Measurements from ENCODE around the gene KCNS3.

The KCNS3 gene, protein sequence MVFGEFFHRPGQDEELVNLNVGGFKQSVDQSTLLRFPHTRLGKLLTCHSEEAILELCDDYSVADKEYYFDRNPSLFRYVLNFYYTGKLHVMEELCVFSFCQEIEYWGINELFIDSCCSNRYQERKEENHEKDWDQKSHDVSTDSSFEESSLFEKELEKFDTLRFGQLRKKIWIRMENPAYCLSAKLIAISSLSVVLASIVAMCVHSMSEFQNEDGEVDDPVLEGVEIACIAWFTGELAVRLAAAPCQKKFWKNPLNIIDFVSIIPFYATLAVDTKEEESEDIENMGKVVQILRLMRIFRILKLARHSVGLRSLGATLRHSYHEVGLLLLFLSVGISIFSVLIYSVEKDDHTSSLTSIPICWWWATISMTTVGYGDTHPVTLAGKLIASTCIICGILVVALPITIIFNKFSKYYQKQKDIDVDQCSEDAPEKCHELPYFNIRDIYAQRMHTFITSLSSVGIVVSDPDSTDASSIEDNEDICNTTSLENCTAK

DNA sequence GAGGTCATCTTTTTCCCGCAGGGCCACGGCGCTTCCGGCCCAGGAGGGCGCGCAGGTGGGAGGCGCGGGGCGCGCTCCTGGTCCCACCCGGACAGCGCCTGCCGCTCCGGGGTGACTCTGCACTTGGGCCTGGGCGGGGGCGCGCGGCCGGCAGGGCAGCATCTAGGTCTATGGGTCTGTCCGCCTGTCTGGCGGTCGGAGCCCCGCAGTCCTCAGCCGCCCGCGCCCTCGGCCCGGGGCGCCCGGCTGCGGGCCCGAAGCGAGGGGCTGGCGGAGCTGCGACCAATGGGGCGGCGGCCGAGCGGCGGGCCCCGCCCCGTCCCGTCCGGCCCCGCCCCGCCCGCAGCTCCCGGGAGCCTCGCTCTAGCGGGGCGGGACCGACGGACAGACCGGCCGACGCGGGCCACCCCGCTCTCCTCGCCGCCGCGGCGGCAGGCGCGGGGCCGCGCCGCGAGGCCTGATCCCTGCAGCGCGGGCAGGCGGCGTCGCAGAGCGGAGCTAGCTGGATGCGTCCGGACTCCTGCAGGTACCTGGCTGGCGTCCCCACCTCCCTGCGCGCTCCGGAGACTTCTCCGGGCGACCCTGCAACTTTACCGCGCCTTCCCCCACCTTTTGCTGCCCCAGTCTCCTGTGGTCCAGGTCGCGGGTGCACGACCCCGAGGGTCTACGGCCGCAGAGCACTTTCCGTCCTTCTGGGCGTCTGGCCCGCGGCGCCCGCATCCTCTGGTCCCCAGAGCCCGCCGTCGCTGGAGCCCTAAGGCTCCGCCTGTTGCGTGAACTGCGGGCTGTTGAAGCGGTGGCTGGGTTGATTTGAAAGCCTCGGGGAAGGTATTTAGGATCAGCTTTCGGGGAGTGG, at the start of gene KCNS3:
KCNS3 (plus strand) TSS at position 387 of the 856 bp plus-strand sequence. CDS start 52,342 bp downstream, outside the sequence.
- no peak for DNase-seq

DNA sequence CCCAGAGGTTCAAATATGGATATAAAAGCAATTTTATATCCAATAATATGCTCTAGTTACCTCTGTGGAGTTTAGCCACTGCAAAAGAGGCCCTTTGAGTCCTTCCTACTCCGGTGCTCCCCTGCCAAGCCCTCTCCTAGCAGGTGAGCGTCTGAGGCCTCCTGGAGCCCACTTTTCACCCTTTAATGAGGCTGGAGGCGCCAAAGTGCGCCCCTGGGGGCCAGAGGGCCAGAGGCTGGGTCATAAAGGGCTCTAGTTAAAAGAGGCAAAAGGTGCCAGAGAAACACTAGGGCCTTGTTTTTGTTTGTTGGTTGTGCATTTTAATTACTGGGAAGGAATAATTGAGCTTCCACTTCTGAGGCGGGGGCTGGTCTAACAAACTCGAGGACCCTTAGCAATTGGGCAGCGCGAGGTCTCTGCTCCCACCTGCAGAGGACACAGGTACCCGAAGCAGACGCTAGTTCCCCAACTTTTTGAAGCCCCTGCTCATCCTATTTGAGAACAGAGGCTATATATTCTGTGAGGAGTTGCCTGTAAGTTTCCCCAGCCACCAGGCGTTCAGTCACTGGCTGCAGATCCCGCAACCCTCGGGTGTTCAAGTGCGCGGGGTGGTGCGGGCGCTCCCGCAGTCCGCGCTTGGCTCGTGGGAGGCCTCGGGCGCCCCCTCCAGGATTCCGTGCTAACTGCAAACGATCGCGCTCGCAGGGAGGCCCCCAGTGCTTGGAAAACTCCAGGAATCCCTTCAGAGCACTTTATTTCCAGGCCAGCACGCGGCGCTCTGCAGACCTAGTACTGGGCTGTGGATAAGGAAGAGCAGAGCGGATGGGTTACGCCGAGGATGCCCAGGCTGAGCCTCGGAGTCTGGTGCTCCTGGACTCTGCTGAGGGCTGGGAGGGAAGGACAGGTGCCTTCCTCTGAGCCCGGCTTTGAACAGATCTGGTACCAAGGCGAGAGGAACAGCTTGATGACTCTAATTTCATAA, 48.1 kb upstream of the KCNS3 start:
- no peak for DNase-seq

DNA sequence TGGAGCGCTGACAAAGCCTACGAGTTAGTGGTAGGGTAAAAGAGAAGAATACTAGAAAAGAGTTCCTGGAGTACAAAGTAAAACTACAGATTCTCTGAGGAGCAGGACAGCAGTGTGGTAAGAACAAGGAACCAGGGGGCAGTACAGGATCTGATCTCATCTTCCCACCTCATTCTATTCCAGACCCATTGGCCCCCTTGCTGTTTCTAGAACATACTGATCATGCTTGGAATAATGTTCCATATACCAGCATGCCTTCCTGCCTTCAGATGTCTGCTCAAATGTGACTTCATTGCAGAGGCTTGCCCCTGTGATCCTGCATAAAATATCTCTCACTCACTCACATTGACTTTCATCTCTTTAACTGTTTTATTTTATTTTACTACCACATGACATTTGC, 43.0 kb upstream of the KCNS3 start:
- no peak for DNase-seq

DNA sequence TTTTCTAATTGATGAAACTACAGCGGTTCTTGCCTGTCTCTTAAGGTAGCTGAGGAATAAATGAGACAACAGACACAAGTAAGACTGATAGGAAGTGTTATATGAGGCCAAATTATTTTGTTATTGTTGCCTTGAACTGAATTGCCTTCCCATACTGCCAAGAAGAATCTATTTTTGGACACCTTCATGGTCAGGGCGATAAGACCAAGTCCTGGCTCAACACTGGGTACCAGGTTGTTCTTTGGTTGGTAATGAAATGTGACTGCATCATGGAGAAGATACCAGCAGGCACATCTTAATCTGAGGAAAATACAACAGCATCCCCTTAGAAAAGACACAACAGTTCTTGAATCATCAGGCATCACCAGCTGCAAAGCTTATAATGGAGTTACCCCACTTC, 38.5 kb upstream of the KCNS3 start:
- DNase-seq: no peak

DNA sequence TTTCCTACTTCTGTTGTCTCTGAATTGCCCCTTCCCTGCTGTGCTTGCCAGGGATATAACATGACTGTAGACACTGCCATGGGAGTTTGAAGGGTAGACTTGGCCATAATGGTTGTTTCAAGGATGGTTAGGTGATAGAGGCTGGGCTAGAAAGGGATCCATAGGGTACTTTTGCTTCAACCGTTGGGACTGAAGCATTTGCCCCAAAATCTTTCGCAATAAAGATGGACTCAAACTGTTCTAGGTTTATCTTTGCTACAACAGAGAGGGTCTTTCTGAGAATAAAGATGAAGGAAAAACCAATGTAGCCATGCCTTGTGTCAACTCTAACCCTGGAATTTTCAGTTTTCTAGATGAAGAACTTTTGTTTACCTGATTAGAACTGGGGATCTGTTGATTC, 35.0 kb upstream of the KCNS3 start:
- DNase-seq: no peak

DNA sequence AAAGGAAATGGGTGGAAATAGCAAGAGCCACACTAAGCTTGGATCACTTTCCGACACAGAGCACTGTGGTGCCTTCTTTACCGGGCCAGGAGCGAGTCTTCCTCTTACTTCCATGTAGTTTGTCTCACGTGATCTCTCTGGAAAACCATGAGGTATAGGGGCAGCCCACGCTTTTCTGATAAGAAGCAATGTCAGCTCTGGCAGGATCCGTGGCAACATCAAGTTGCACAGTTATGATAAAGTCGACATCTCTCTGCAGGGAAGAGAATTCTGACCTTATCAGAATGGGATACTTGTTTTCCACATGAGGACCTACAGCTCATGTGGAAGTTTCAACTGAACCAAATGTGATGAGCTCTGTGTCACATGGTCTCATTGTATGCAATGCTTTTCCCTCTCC, 32.7 kb upstream of the KCNS3 start:
- DNase-seq: no peak

DNA sequence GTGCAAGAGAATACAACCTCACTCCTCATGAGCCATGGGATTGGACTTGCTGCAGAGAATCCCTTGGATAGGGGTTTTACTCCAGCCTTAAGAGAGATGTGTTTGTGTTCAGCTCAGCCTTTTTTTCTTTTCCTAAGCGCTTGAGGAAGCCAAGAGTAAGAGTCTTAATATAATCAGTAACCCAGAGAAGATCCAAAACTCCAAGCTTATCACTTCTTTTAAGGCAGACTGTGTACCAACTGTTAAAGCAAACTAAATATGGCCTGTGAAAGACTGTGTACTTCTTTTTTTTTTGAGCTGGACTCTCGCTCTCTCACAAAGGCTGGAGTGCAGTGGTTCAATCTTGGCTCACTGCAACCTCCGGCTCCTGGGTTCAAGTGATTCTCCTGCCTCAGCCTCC, 31.8 kb upstream of the KCNS3 start:
- DNase-seq: no peak

DNA sequence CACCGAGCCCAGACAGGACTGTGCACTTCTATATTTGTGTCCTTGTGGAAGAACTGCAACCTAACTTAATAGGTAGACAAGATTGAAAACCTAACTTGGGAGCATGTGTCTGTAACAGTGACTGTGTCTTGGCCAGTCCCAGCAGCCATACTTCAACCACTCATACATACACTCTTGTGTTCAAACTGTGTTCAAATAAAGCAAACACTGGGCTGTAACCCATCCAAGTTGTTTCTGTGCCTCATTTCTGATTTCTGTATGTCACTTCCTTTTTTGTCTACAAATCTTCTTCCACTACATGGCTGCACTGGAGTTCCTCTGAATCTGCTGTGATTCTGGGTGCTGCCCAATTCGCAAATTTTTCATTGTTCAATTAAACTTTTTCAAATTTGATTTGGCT, 31.2 kb upstream of the KCNS3 start:
- DNase-seq: no peak

DNA sequence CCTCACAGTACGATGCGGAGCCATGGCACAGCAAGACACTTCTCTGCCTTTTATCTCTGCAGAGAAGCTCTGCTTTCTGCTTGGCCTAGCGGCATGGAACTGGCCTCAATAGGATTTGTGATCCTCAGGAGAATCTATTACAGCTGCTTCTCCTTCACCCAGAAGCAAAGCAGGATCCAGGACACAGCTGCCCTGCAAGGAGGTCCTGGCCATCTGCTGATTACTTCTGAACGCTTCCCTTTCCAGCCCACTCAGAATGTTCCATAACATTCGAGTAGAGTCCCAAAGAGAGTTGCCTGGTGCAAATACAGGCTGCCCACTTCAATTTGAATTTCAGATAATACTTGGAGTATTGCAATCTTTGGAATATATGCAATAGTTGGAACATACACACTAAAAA, 29.2 kb upstream of the KCNS3 start:
- no peak for DNase-seq

DNA sequence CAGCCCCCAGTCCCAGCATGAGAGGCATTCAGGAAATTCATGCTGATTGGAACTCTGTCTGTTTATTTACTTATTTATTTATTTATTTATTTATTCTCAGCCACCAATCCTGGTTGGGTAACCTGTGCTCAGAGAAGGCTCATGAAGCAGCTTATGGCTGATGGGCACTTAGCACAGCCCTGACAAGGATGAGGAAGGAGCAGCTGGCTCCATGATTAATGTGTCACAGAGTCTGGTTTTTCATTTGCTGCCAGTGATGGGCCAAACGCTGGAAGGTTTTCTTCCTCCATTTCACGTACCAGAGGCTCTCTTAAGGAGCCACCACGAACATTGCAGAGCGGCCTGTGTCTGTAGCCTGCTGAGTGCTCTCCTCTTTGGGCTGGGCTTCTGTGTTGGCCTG, 28.3 kb upstream of the KCNS3 start:
- DNase-seq: no peak

DNA sequence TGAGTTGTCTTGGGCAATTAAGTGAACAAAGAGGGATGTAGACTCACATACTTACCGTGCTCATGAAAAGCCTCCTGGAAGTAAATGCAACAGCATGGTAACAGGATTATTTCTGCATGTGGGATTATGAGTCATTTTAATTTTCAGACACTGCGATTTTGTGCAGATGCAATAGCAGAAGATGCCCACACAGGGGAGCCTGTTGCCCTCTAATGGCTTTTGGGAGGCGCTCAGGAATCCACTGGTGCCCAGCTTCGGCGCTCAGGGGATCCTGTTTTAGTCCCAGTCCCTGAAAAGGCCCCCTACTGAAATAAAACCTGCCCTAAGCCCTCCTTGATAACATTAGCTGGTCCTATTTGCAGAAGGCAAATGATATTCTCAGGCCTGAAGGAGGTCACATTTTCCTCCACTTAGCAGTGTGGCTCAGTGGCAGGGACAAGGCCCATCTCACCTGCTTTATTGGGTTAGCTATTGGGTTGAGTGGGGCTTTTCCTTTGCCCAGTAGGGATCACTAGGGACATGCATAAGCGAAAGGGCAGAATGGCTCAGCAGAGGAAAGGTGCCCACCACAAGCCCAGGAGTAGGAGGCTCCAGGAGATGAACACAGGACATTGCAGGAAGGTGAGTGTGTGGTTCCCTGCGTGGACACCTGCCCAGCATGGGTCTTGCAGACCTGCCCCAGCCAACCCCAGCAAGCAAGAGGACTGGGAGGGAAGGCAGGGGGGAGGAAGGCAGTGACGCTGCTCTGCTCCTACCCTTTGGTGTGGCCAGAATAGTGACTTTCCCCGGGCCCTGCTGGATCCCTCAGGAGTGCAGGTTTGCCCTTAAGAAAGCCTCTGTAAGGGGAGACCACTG, 26.5 kb upstream of the KCNS3 start:
- no peak for DNase-seq

DNA sequence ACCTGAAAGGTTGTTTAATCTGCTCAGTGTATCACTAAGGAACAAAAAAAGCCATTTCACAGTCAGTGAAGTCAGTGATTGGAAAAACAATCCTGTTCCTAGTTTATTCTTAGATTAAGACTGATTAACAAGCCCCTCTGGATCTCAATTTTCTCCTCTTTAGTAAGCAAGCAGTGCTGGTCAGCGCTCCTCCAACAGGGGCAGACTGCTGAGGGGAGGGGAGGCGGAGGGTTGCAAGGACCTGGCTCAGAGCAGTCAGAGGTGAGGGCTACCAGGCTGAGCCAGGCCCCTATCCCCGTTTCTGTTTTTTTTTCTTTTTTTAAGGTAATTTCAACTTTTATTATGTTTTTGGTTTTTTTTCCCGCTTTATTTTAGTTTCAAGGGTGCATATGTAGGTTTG, 24.7 kb upstream of the KCNS3 start:
- no peak for DNase-seq

DNA sequence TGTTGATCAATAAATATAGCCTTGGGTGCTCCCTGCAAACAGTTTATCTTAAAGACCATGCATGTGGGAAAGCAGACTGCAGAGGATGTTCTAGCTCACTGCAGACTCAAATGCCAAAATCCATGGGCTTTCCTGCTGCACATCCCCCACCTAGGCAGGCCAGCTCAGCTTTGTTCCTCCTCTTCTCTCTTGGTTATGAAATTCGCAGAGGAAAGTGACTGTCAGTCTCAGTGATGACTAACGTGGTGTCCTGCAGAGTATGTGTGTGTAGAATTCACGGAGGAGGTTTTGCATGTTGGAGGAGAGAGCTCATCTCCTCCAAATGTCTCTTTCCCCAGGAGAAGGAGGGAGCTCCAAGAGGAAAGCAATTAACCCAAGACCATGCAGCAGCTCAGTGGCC, 21.4 kb upstream of the KCNS3 start:
- DNase-seq: no peak

DNA sequence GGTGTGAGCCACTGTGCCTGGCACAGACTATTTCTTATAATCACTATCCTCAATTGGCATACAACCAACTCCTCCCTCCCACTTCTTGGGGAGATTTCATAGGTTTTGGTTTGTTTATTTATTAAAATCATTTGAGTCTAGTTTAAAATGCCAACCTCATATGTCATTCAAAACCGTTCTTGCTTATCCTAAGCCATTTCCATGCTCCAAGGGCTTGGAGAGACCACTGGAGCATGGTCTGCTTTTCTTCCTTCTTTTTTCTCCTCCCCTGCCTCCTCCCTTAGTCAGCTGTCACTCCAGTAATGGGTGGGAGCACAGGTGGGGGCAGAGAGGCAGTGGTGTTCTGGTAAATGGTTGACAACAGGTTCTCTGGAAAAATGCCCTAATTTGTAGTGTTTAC, 20.4 kb upstream of the KCNS3 start:
- no peak for DNase-seq

DNA sequence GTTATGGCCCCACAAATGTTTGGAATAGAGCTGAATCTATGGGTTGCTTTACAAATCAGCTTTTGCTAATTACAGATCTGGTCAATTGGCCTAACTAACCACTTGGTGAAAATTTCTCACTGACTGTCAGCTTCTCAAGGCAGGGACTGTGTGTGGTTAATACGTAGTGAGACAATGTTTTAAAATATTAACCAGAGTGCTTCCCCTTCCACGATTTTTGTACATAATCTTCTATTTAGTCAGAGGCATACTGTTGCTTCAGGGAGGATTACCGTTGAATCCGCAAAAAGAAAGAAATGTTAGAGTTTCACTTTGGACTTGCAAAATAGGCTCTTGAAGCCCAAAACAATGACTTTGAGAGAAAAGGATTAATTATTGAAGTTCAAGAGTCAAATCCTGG, 14.9 kb upstream of the KCNS3 start:
- no peak for DNase-seq

DNA sequence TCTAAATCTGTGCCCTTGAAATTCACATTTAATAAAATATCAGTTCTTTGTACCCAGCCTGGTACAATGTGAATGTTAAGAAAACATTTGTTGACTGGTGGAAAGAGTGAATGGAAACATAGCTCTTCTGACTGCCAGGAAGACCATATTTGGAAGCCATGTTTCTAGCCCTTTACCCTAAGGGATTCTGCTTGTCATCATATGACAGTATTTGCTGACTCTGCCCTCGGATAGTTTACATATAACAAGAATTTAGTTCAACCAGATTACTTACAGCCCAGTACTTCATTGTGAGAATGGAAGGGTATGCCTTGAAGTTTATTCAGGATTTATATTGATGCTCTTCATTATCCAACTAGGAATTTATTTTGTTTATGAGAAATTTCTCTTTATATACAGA, 13.8 kb upstream of the KCNS3 start:
- DNase-seq: no peak

DNA sequence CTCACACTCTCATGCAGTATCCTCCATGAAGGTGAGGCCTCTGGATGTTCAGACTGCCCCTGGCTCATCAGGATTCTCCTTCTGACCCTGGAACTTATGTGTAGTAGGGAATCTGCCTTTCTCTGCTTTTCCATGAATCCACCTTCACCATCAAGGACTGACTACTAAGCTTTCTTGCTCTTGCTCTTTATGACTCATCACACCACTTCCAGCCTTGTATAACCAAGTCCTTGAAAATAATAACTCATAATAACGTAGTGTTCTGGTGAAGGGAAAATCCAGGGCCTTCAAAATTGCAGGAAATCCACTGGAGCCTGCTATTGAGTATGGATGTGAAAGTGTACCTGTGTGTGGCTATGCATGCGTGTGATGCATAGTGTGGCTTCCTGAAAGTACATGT, 11.3 kb upstream of the KCNS3 start:
- no peak for DNase-seq

DNA sequence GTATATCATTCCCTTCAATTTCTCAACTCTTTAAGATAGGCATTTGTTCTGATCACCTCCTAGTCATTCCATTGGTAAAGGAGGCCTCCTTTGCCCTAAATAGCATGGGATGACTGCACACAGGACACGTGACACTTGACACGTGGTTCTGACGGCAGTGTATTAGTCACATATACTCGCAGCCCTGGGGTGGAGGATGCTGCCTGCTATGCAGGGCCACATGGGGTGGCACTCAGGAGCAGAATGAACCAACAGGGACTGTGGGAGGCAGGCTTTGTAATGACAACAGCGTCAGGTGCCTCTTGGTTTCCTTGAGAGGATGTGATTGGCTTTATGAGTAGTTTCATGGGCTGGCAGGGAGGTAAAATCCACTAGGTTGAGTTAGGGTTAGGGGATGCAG, 9.3 kb upstream of the KCNS3 start:
- DNase-seq: no peak

DNA sequence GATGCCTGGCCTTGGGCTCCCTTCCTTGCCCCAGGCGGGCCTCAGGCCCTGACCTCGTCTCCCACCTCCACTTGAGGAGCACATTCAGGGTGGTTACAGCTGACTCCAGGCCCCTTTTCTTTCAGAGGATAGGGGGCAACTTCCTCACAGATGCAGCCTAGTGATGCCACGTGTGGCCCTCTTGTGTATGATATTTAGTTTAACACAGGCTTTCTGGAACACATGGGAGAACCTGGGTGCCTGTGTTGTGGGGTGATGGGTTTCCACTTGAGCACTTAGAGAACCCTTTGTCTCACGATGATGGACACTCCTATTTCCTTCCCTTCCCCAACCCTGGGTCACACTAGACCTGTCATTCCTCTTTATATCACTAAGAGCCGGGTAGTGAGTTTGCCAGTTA, 6.8 kb upstream of the KCNS3 start:
- DNase-seq: no peak

DNA sequence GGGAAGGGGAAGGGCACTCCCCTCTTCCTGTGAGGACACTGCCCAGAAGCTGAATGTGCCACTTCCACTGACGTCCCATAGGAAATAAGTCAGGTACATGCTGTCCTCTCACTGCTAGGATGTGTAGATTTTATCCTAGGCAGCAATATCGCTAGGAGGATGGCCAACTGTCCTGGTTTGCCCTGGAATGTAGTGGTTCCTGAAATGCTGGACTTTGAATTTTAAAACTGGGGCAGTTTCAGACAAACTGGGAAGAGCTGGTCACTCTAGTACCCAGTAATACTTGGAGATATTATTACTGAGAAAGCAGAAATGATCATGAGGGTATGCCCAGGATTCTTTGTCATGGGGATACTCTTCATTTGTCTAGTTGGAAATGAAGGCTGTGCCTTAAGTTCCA, 5.4 kb upstream of the KCNS3 start:
- no peak for DNase-seq

DNA sequence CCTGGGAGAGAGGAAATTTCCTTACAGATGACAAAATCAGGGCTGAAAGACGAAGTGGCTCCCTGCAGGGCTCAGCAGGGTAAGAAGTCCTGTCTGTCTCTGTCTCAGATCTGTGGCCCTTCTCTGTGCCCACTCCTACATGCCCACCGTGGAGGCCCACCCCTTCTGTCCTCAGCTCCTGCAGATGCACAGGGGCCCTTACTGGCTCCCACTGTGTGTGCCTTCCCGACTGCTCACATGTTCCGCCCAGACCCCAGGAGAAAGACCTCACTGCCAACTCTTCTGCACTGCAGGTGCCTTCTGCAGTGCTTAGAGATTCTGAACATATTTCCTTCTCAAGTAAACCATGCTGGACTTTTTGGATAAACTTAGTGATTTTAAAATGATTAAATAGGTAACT, 1.9 kb upstream of the KCNS3 start:
- no peak for DNase-seq

DNA sequence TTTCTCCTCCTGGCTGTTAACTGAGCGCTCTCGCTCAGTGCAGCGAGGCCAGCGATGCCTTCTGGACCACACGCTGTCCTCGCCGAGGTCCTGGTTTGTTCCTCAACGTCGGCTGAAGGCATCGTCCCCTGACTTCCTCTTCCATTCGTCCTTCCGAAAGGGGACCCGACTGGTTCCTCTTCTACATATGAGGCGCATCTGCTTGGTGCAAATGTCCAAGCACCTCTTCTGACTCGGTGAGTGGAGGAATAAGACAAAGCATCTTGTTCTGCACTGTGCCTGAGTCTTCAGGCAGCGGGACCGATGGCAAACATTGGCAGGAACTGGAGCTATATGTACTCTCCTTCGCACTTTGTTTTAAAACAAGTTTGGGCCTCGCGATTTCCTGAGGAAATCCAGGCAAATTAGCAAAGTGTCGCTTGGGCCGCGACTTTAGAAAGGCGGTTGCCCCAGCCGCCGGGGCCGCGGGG, 621 bp upstream of the KCNS3 start:
- no peak for DNase-seq

All from NCI-H2081 treated with DMSO at 0.1 percent for 48 hours (cell line).